Keratinocyte (primary cell): ENCODE data around the gene SREBF2. TPM values are rescaled to one million over a fixed set of nuclear protein-coding genes. Genes with fewer than 3 reads are reported as not detected.

Experiments
- DNase-seq: peaks from one replicate; pipeline ENCODE4 v3.0.0-alpha.2; 2011; ENCODE audit warnings: low read depth, missing footprints, low spot score
- FAIRE-seq: peaks from 2 replicates; lab custom pipeline; 2011; peaks lifted over from hg19 to GRCh38; lab: Jason Lieb, UNC
- H2AFZ ChIP-seq: 2 replicates; pipeline ENCODE4 v1.6.0; 2012; ENCODE audit warnings: low read length, control low read depth, inconsistent platforms; ENCODE audit not compliant: control insufficient read depth
- H3K27ac ChIP-seq: 2 replicates; pipeline ENCODE4 v1.5.1; 2011; ENCODE audit warnings: low read length; ENCODE audit not compliant: control insufficient read depth, insufficient read depth
- H3K27me3 ChIP-seq: 3 replicates; pipeline ENCODE4 v1.6.0; 2011; ENCODE audit warnings: low read length; ENCODE audit not compliant: control insufficient read depth, insufficient read depth; ENCODE audit errors: extremely low read depth
- H3K36me3 ChIP-seq, 2 experiments: 2 replicates in 1 of 2; 3 replicates in 1 of 2; pipeline ENCODE4 v1.5.1; 2011; ENCODE audit warnings: low read length in 2 of 2, mild to moderate bottlenecking in 1 of 2; ENCODE audit not compliant: control insufficient read depth in 2 of 2, insufficient read depth in 2 of 2; ENCODE audit errors: extremely low read depth in 1 of 2
- H3K4me1 ChIP-seq: 3 replicates; pipeline ENCODE4 v1.5.1; 2011; ENCODE audit warnings: low read length; ENCODE audit not compliant: control insufficient read depth, insufficient read depth; ENCODE audit errors: extremely low read depth
- H3K4me2 ChIP-seq: 3 replicates; pipeline ENCODE4 v1.6.0; 2011; ENCODE audit warnings: low read depth, low read length; ENCODE audit not compliant: control insufficient read depth, insufficient read depth; ENCODE audit errors: extremely low read depth
- H3K4me3 ChIP-seq, 3 experiments: fragments of 200-600 bp in 1 of 3; sonication (generic) in 1 of 3; 2 replicates in 2 of 3; 3 replicates in 1 of 3; pipeline ENCODE4 v1.5.1; 2011 to 2016; ENCODE audit warnings: low read length in 3 of 3, mild to moderate bottlenecking in 3 of 3, control low read depth in 2 of 3, inconsistent platforms in 1 of 3, low read depth in 1 of 3, mixed read lengths in 1 of 3, mixed run types in 1 of 3, moderate library complexity in 1 of 3; ENCODE audit not compliant: control insufficient read depth in 2 of 3, insufficient read depth in 2 of 3; ENCODE audit errors: extremely low read depth in 1 of 3
- H3K79me2 ChIP-seq: 2 replicates; pipeline ENCODE4 v1.6.0; 2012; ENCODE audit warnings: low read length; ENCODE audit not compliant: control insufficient read depth, insufficient read depth
- H3K9ac ChIP-seq: 3 replicates; pipeline ENCODE4 v1.6.0; 2011; ENCODE audit warnings: low read length; ENCODE audit not compliant: control insufficient read depth, insufficient read depth; ENCODE audit errors: extremely low read depth
- H3K9me1 ChIP-seq: 3 replicates; pipeline ENCODE4 v1.6.0; 2011; ENCODE audit warnings: low read length; ENCODE audit not compliant: control insufficient read depth, insufficient read depth; ENCODE audit errors: extremely low read depth
- H3K9me3 ChIP-seq: 2 replicates; pipeline ENCODE4 v1.5.1; 2012; ENCODE audit warnings: low read depth, low read length; ENCODE audit not compliant: control insufficient read depth
- H4K20me1 ChIP-seq: 3 replicates; pipeline ENCODE4 v1.6.0; 2011; ENCODE audit warnings: low read length; ENCODE audit not compliant: control insufficient read depth, insufficient read depth; ENCODE audit errors: extremely low read depth
- EZH2 ChIP-seq: IDR thresholded peaks from one replicate; pipeline ENCODE4 v1.6.1; 2012; ENCODE audit warnings: inconsistent platforms, mild to moderate bottlenecking, low read length, moderate library complexity
- dilution Hi-C: fragments of 300-500 bp; cut with MboI; formaldehyde crosslinking; loops from one replicate; pipeline ENCODE4 v1.7.0; 2020; ENCODE audit warnings: low sequenced_read_pairs; ENCODE audit not compliant: extremely low pct_ligation_motif_present
- polyA plus RNA-seq, 5 experiments: library from polyadenylated mRNA; depleted of rRNA in 3 of 5; stranded (reverse) in 3 of 5; stranded (forward) in 1 of 5; unstranded in 1 of 5; fragments of >200 nt; gene quantifications; 1 replicate in 1 of 5; 2 replicates in 3 of 5; 3 replicates in 1 of 5; pipeline versions ENCODE4 v1.2.1 to v1.2.3, GENCODE V29; 2011 to 2012; ENCODE audit warnings: missing spikeins in 2 of 5, low read depth in 1 of 5, low replicate concordance in 1 of 5
- TF ChIP-seq, protein P1 (sequence below), 3 experiments: IDR thresholded peaks in 1 of 3; conservative IDR thresholded peaks in 1 of 3; optimal IDR thresholded peaks in 1 of 3; 2 replicates in 2 of 3; 3 replicates in 1 of 3; pipeline versions ENCODE3 to v1.5.1; 2011; ENCODE audit warnings: low read length in 3 of 3, mild to moderate bottlenecking in 3 of 3, moderate library complexity in 2 of 3, control low read depth in 1 of 3, inconsistent platforms in 1 of 3; ENCODE audit not compliant: insufficient read depth in 2 of 3; ENCODE audit errors: extremely low read depth in 1 of 3

The SREBF2 gene
- polyA plus RNA-seq, 1 donor (not counting 4 experiments of a cell fraction or from before 2014, with no cell fraction given) = 57.5 TPM

DNA sequence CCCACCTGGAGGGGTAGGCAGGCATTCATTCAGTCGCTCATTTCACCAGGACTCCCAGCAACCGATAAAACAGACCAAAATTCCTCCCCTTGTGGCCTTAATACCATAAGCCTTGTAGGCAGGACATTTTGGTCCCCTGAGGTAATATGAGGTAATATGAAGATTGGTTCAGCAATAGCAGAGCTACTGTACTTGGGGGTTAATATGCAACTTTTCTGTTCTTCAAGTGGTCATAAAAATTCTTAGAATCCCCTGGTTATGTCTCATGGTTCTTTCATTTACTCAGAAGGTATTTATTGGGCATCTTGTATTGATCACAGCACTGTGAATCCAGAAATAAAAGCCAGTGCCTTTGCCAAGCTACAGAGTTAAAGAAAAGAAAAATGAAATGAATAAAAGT is 52.2 kb downstream of the SREBF2 start:
- H3K9ac ChIP-seq = no peak overlapping the region
- no peak overlapping the region for H2AFZ ChIP-seq
- no peaks in the 10 kb centered on the region for H4K20me1 ChIP-seq
- H3K27ac ChIP-seq = no peak overlapping the region
- H3K27me3 ChIP-seq = no peaks in the 10 kb centered on the region
- dilution Hi-C loops = no loop called here
- H3K9me3 ChIP-seq = no peaks in the 10 kb centered on the region
- no peaks in the 10 kb centered on the region for H3K9me1 ChIP-seq
- no peak for DNase-seq
- no peak for TF ChIP-seq EZH2
- TF ChIP-seq, protein P1, sequence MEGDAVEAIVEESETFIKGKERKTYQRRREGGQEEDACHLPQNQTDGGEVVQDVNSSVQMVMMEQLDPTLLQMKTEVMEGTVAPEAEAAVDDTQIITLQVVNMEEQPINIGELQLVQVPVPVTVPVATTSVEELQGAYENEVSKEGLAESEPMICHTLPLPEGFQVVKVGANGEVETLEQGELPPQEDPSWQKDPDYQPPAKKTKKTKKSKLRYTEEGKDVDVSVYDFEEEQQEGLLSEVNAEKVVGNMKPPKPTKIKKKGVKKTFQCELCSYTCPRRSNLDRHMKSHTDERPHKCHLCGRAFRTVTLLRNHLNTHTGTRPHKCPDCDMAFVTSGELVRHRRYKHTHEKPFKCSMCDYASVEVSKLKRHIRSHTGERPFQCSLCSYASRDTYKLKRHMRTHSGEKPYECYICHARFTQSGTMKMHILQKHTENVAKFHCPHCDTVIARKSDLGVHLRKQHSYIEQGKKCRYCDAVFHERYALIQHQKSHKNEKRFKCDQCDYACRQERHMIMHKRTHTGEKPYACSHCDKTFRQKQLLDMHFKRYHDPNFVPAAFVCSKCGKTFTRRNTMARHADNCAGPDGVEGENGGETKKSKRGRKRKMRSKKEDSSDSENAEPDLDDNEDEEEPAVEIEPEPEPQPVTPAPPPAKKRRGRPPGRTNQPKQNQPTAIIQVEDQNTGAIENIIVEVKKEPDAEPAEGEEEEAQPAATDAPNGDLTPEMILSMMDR (optimal IDR thresholded peaks at IDR 0.05 in 1 of 3, IDR thresholded peaks at IDR 0.05 in 1 of 3, conservative IDR thresholded peaks at IDR 0.05 in 1 of 3; ENCODE audit: extremely low read depth in 1 of 3, insufficient read depth in 2 of 3, low read length in 3 of 3) = no peak
- H3K79me2 ChIP-seq = no peaks in the 10 kb centered on the region
- no peak overlapping the region for H3K4me3 ChIP-seq
- no peaks in the 10 kb centered on the region for H3K4me1 ChIP-seq
- H3K4me2 ChIP-seq = no peak overlapping the region
- H3K36me3 ChIP-seq = peaks cover 57 to 59% of the 10 kb centered on the region in 2 experiments
- no peak for FAIRE-seq

DNA sequence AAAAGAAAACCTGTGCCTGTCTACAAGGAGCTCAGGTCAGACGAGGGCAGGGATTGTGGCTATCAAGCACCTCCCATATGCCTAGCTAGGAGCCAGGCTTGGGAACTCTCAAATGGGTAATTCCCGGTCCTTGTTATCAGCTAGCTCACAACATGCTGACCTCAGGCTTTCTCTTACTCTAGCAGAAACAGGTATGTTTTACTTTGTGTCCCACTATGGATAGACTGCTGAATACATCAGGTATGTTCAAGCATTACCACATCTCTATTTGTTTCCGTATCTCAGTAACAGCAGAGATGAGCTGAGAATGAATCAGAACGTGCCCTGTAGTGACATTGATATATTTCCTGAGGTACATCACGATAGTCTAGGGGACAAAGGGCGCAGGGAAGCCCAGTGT is 52.6 kb downstream of the SREBF2 start:
- FAIRE-seq = no peak
- no peak for DNase-seq
- Histone ChIP-seq H3K9me1 (no peaks in the 10 kb centered on the region), H3K4me3 (no peak overlapping the region), H3K4me1 (no peaks in the 10 kb centered on the region), H2AFZ (no peak overlapping the region), H3K9ac (no peak overlapping the region), H3K79me2 (no peaks in the 10 kb centered on the region), H3K27ac (no peak overlapping the region), H3K36me3 (peaks cover 56 to 63% of the 10 kb centered on the region in 2 experiments), H3K9me3 (no peaks in the 10 kb centered on the region), H3K27me3 (no peaks in the 10 kb centered on the region), H4K20me1 (no peaks in the 10 kb centered on the region), H3K4me2 (no peak overlapping the region)
- TF ChIP-seq, protein P1 (optimal IDR thresholded peaks at IDR 0.05 in 1 of 3, IDR thresholded peaks at IDR 0.05 in 1 of 3, conservative IDR thresholded peaks at IDR 0.05 in 1 of 3; ENCODE audit: extremely low read depth in 1 of 3, insufficient read depth in 2 of 3, low read length in 3 of 3) = no peak
- TF ChIP-seq EZH2 = no peak
- dilution Hi-C loops = no loop called here
